HUDEP-2 (cell line): ENCODE measurements around the gene CACNA1C.
A peak's percentile ranks its signal among the peaks of the same experiment; 100 is the strongest.

Experiments used
- DNase-seq, 76 experiments: peaks; one replicate each; lab custom pipeline; 2025; ENCODE audit not compliant: unreplicated experiment in 76 of 76; lab: John Stamatoyannopoulos, UW

Gene CACNA1C

GRCh38 chr12:2627835-2628191, 575.0 kb downstream of the CACNA1C start:
- no peak for DNase-seq

DNA sequence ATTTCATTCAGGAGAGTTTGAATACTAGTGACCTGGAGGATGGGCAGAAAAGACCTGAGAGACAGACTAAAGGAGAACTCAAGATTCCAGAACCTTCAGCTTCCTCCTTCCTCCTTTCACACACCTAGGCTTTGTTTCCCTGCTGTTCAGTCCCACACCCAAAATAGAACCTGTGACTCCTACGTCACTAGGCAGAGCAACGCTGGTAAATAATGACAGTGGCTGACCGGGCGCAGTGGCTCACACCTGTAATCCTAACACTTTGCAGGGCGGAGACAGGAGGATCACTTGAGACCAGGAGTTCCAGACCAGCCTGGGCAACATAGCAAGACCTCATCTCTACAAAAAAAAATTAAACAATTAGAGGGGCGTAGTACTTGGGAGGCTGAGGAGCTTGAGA, 575.6 kb downstream of the CACNA1C start:
- no peak for DNase-seq

DNA sequence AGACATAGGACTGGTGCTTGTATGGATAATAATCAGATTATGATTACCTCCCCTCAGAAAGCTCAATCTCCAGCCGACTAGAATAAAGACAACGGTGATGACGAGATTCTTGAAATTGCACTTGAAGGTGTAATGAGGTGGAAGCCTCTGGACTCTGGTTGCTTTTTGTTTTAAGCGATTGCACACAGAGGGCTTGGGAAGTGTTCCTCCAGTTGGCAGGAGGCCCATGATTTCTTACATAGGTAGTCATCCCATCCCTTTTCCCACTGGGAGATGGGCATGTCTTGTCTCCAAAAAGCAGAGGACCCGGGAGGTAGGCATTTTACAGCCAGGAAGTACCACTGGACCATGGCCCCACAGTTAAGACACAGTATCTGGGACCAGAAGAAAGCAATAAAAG, 576.3 kb downstream of the CACNA1C start:
- no peak for DNase-seq

- no peak for DNase-seq
Measured at GRCh38 chr12:2631653-2632350, 579.0 kb downstream of the CACNA1C start.

- no peak for DNase-seq
Measured at GRCh38 chr12:2633176-2633824, 580.5 kb downstream of the CACNA1C start.

- no peak for DNase-seq
Measured at GRCh38 chr12:2633825-2634200, 581.0 kb downstream of the CACNA1C start.

- no peak for DNase-seq
Measured at GRCh38 chr12:2634471-2634870, 581.7 kb downstream of the CACNA1C start.

DNA sequence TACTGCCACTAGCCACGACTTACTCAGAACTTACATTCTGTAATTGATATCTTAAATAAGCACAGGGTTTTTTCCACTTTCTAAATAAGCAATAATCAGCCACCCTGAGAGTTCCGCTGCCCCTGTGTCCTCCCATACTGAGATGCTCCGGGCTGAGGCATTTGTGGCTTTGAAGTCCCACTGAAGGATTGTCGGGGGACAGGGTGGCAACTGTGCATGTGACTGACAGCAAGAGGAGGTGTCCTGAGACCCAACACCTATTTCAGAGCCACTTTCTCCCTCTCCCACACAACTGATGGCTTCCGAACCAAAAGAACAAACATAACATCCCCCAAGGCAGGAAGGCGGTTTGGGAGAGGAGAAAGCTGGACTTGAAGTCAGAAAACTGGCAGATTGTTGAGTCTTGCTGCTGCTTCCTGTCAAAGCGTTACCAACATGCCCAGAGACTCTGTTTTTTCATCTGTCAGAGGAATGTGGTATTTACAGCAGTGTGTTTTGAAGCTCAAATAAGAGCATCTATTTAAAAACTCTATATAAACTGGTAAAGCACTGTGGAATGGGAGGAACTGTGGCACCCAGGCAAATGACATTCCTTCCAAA, 584.1 kb downstream of the CACNA1C start:
- no peak for DNase-seq

DNA sequence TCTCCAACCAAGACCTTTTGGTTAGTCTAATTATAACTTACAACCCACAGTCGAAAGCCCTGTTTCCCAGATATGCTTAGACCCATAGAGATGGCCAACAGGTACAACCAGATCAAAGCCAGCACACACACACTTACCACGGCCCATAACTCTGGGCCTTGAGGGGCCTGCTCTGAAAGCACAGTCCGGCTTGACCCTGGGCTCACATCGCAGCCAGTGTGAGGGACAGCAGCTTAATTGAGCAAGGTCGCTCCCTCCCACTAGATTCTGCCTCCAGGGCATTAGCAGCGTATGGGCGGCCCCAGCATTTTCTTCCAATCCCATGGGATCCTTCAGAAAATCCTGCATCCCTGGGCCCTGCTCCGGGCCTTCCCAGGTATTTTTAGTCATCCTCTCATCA, 584.6 kb downstream of the CACNA1C start:
- DNase-seq, result no peak

GRCh38 chr12:2638273-2639019, 585.7 kb downstream of the CACNA1C start:
- no peak for DNase-seq

GRCh38 chr12:2639020-2639298, 586.2 kb downstream of the CACNA1C start:
- no peak for DNase-seq

DNA sequence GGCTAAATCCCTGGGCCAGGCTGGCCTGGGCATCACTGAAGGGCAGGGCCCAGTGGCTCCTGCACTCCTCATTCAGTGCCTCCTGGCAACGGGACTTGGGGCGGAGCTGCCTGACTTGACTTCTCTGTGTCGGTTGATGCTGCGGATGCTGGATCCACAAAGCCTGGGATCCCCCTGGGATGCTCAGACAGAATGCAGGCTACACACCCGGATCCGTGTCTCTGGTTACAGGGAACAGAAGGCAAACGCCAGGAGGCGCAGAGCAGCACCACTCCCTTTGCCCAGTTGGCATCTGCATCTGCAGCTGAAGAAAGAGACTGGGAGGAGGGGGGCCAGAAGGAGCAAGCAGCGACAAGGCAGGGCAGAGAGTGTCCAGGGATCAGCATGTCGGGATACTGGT, 587.5 kb downstream of the CACNA1C start:
- no peak for DNase-seq

- peak in 2 of 76 experiments; percentile 14 to 33 for DNase-seq
Measured at GRCh38 chr12:2640709-2641108, 587.9 kb downstream of the CACNA1C start.

DNA sequence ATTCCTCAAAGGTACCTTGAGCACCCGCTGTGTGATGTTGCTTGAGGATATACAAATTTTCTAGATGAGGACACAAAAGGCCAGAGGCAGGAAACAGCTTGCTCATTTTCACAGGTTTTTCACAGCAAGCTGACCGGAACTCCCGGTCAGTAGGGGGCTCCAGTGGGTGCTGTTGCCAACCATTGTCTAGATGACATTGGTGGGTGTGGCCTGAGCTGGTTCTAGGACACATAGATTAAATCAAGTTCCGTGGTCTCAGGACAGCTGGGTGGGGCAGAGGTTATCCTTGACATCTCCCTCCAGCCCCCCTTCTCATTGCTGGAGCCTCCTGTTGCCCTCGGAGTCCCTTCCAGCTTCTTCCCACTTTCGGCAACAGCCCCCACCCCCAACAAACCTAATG, 588.4 kb downstream of the CACNA1C start:
- DNase-seq, result peak in 35 of 76 experiments; percentile 2 to 38 (median 12)

GRCh38 chr12:2641761-2642160, 589.0 kb downstream of the CACNA1C start:
- DNase-seq, result no peak

DNA sequence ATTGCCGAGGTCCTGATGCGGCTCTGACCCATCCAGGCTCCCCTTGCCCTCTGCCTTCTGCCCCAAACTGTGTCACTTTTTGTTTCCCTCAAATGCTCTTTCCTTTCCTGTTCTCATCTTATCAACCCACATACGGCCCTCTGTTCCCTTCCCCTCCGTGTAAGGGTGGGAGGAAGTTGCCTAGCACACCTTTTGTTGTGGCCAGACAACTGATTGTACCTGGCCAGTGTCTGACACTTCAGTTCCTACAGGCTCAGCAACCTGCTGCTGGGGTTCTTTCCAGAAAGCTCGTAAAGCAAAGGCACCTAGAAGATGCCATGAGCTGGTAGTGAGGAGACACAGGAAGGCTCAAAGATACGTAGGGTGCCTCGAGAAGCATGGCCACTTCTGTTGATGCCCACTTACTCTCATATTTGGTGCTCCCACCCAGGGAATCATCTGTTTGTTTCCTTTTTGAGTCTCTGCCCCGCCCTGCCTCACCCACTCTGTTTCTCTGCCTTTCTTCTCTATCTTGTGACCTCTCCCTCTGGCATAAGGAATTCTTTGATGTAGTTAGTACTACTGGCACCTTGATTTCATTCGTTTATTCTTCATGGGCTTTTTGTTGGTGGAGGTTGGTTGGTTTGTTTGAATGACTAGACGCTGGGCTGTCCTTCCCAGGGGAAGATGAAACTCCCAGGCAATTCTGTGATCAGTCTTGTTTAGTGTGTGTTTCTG, 589.5 kb downstream of the CACNA1C start:
- DNase-seq, result no peak

DNA sequence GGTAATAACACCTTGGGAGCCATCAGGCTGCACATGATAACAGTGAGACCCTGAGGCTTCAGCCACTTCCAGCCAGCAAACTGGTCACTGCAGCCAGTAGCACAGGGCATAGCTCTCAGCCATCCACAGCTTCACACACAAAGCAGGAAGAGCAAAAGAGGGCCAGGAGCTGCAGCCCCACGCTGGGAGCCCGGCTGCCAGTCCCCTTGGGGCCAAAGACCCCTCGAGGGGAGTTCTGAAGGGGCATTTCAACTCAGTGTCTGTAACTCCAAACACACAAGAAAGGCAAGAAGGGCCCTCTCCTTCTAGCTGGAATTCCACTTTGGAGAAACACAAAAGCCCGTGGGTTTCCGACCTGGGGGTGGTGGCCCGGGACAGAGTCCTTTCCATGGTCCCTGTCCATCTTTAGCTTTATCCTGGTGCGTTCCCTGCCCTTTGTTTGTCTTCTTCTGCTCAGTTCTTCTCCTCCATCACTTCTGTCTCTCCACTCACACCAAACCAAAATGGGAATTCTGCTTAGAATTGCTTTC, 590.2 kb downstream of the CACNA1C start:
- DNase-seq, result no peak

- no peak for DNase-seq
Measured at GRCh38 chr12:2643576-2644135, 590.9 kb downstream of the CACNA1C start.

GRCh38 chr12:2644683-2645405, 592.1 kb downstream of the CACNA1C start:
- no peak for DNase-seq

- no peak for DNase-seq
Measured at GRCh38 chr12:2645460-2645859, 592.7 kb downstream of the CACNA1C start.
